ENCODE data around the gene ITGA8. TPM values are rescaled to one million over a fixed set of nuclear protein-coding genes. Genes with fewer than 3 reads are reported as not detected.

Gene ITGA8
- total and polyA plus RNA-seq, 2 of the 4 experiments (the other 2 are of a cell fraction): under 0.01 to 0.02 TPM

DNA sequence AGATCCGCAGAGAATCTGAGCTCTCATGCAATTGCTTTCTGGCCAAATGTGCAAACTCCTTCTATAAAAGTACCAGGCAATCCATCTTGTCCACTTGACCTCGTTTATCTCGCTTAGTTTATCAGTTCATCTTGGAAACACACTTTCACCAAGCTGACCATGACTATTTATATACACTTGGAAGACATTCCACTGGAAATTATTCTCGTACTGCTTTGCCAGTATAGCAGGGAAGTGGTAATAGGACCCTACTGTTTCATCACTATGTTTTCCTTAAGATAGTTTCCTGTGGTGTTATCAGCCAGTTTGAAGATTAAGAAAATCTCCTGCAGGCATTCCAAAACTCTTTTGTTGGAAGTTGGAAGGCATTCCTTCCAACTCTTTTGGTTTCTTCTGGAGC lies 233.3 kb downstream of the ITGA8 start:
- dilution Hi-C loops (cut with HindIII; ENCODE audit: low sequenced_read_pairs, unreplicated experiment): no loop called here
- H3K56ac ChIP-seq (ENCODE audit: extremely low read depth, insufficient read depth, low read length): no peak overlapping the region
- in situ Hi-C loops (cut with MboI; ENCODE audit: low sequenced_read_pairs): no loop called here
- DNase-seq: peak; percentile 9
- no peak overlapping the region for H3K27ac ChIP-seq (ENCODE audit: insufficient read depth, low read length)
- H2BK15ac ChIP-seq (ENCODE audit: low read depth, low read length): no peak overlapping the region
- no peaks in the 10 kb centered on the region for H3K79me1 ChIP-seq (ENCODE audit: low read depth in 1 of 2, low read length in 2 of 2)
- H4K5ac ChIP-seq (ENCODE audit: low read depth, low read length): no peak overlapping the region
- ChIA-PET CTCF (no interaction called here), POLR2A (ENCODE audit: unreplicated experiment) (no interaction called here)
- no peaks in the 10 kb centered on the region for H3K9me1 ChIP-seq (ENCODE audit: insufficient read depth, low read length)
- no peak overlapping the region for H3K4ac ChIP-seq (ENCODE audit: low read depth, low read length)
- H4K20me1 ChIP-seq (ENCODE audit: insufficient read depth, low read length): no peaks in the 10 kb centered on the region
- BruUV-seq (replicated peaks): no TSS peak
- H3K4me2 ChIP-seq (ENCODE audit: low read depth, low read length): no peak overlapping the region
- no peak overlapping the region for H2AK9ac ChIP-seq (replicated peaks; ENCODE audit: low read depth, low read length, poor library complexity)
- peaks cover 7% of the 10 kb centered on the region for H3K4me1 ChIP-seq (ENCODE audit: control insufficient read depth, insufficient read depth, low read length)
- no peak overlapping the region for H2BK5ac ChIP-seq (ENCODE audit: low read depth, low read length, poor library complexity, severe bottlenecking)
- no peak overlapping the region for H2BK20ac ChIP-seq (ENCODE audit: low read depth, low read length)
- H3K9me3 ChIP-seq (ENCODE audit: control insufficient read depth, insufficient read depth, low read length): no peaks in the 10 kb centered on the region
- ATAC-seq (ENCODE audit: low read depth): peak; percentile 57
- no peak overlapping the region for H3K4me3 ChIP-seq (ENCODE audit: insufficient read depth, low read depth, low read length)
- intact Hi-C loops (cut with micrococcal nuclease): no loop called here
- no peak overlapping the region for H4K91ac ChIP-seq (ENCODE audit: insufficient read depth, low read depth, low read length)
- no peak overlapping the region for H3K14ac ChIP-seq (replicated peaks; ENCODE audit: low read depth, low read length)
- peaks cover 9% of the 10 kb centered on the region for H3K27me3 ChIP-seq (ENCODE audit: control insufficient read depth, insufficient read depth, low read length)
- TF ChIP-seq POLR2A (IDR thresholded peaks at IDR 0.05; ENCODE audit: low read depth, low read length) (no peak), MAZ (IDR thresholded peaks at IDR 0.05; ENCODE audit: borderline replicate concordance, low read depth, low read length) (no peak), CEBPB (IDR thresholded peaks at IDR 0.05; ENCODE audit: low read depth, low read length) (no peak), RAD21 (IDR thresholded peaks at IDR 0.05; ENCODE audit: low read length) (no peak), RFX5 (IDR thresholded peaks at IDR 0.05; ENCODE audit: low read depth, low read length) (no peak), RCOR1 (IDR thresholded peaks at IDR 0.05; ENCODE audit: insufficient replicate concordance, low read length) (no peak)
- H2AFZ ChIP-seq (replicated peaks; ENCODE audit: low read length, poor library complexity): no peak overlapping the region
- H3K18ac ChIP-seq (ENCODE audit: low read depth, low read length): no peak overlapping the region
- no peak overlapping the region for H3K9ac ChIP-seq (ENCODE audit: low read depth, low read length)
- H2AK5ac ChIP-seq (ENCODE audit: low read depth, low read length): no peak overlapping the region
- H3K23ac ChIP-seq (ENCODE audit: low read depth, low read length): no peak overlapping the region
- no peaks in the 10 kb centered on the region for H3K36me3 ChIP-seq (ENCODE audit: control insufficient read depth, insufficient read depth, low read length)
- no peak overlapping the region for H2BK120ac ChIP-seq (ENCODE audit: low read depth, low read length)
- no peak overlapping the region for H4K8ac ChIP-seq (ENCODE audit: low read depth in 2 of 2, low read length in 2 of 2)
- no CpG with 5 or more reads among the region's 4 CpGs for WGBS, 2 experiments (ENCODE audit: extremely low coverage in 2 of 2, insufficient read length in 1 of 2)
